RCC 7860 (cell line): Measurements from ENCODE around the gene GLB1L.

Experiments used
- DNase-seq: peaks from one replicate; pipeline ENCODE4 v3.0.0-alpha.2; 2015; ENCODE audit warnings: low spot score
- FAIRE-seq: peaks from 2 replicates; lab custom pipeline; 2012; peaks lifted over from hg19 to GRCh38; lab: Jason Lieb, UNC

The GLB1L gene

DNA sequence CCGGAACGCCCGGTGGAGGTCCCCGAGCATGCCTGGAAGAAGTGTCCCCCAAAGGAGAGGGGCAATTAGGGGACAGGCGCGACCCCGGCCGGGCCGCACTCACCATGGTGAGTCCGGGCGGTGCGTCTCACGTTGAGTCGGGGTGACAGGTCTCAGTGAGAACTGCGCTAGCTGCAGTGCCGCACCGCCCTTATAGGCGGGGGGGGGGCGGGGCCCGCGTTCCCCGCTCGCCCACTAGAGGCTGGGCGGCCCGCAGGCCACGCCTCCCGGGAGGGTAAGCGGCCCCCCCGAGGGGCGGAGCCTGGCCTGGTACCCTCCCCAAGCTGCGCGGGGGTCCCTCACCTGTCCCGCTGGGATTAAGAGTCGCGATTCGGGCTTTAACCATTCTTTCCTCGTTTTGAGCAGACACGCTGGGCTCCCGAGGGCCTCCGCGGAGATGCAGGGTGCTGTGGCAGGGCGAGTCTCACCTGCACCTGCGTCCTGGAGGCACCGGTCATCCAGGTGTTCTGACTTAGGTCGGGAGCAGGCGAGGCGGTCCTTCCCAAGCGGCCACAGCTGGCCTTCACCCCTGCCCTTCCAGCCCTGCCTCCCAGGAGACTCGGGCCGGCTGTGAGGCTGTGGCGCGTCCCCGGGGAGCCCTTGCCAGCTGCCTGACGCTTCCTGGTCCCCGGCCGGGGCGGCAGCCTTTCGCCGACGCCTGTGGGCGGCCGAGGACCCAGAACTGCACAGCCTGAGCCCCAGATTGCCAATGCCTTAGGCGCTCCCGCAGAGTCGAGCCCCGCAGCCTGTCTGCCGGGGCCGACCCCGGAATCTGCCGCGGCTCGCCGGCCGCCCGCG lies 8.7 kb upstream of the GLB1L start, which contains the start of gene TUBA4A:
Gene TUBA4A, minus strand, starts transcription at position 166 of the 837 bp plus-strand sequence. Its CDS starts 60 bp downstream, at position 106.
- FAIRE-seq (no peak), DNase-seq (peak; percentile 56)

DNA sequence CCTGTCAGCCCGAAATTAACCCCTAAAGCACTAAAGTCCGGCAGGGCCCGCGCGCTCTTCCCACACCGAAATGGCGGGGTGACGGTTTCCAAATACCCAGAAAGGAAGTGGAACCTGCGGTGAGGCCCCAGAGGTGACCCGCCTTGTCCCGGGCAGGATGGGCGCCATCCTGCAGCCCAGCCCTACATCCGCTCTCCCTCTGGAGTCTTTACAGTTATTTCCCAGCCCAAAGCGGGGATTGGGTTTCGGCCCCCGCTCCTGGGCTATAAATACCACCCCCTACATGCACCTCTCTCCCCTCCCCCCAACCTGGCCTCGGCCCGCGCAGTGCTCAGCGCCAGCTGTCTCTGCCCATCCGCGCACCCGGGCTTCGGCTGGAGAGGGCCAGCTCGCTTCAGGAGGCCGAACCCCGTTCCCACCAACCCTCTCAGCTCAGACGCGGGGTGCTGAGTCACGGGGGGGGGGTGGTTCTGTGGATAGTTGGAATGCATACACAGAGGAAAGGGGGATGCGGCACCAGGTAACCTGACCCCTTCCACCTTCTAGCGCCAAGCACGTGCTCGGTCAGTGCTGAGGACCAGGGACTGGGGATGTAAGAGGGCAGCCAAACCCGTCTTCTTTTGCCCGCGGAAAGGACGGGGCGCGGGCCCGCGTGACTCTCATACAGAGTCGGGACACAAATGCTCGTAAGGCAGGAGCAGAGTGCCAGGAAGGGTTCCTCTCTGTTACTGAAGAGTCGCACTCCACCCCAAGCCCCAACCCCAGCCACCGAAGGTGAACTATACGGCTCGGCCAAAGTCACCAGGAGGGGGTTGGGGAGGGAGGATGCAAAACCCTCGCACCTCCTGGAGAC lies 7.9 kb upstream of the GLB1L start, which contains the start of gene TUBA4B:
Gene TUBA4B, plus strand, starts transcription at position 344 of the 853 bp plus-strand sequence. Its CDS starts 165 bp downstream, at position 509.
- DNase-seq (peak; percentile 39), FAIRE-seq (no peak)

- DNase-seq, result no peak
Measured at GRCh38 chr2:219252570-219252899, 7.3 kb upstream of the GLB1L start.

GRCh38 chr2:219252084-219252483 lies 6.8 kb upstream of the GLB1L start:
- FAIRE-seq, result no peak
- peak; percentile 29 for DNase-seq

More at GRCh38 chr2:219252570-219252899, 7.3 kb upstream of the GLB1L start:
- FAIRE-seq, result no peak

DNA sequence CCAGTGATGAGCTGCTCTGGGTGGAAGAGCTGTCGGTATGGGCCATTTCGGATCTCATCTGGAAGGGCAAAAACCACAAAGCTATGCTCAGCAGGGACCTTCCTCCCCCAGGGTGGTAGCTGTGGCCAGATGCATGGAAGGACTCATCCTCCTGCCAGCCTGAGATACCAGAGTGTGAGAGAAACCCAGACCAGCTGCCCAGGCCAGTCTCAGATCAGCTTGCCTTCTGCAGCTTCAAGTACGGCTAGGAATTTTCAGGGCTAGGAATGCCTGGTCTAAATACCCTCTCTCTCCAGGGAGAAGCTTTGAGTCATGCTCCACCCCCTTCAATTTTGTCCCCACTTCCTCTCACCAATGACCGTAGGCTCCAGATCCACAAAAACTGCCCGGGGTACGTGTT lies 6.4 kb upstream of the GLB1L start:
- peak; percentile 70 for FAIRE-seq
- peak; percentile 69 for DNase-seq

DNA sequence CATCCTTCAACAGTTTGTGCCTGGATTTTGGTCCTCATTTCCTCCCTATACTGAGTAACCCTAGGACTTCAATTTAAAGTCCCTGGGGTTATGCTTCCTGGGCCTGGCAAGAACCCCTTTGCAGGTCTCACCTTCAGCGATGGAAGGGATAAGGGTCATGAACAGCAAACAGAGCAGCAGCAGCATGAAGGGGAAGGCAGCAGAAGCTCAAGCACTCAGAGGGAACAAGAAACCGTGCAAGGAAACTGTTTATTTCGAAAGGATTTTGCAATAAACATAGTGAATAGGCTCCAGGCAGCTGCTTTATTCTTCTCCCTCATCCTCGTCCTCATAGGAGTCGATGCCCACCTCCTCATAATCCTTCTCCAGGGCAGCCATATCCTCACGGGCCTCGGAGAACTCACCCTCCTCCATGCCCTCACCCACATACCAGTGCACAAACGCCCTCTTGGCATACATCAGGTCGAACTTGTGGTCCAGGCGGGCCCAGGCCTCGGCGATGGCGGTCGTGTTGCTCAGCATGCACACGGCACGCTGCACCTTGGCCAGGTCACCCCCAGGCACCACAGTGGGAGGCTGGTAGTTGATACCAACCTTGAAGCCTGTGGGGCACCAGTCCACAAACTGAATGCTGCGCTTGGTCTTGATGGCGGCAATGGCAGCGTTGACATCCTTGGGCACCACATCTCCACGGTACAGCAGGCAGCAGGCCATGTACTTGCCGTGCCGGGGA lies 5.0 kb upstream of the GLB1L start:
- no peak for DNase-seq

DNA sequence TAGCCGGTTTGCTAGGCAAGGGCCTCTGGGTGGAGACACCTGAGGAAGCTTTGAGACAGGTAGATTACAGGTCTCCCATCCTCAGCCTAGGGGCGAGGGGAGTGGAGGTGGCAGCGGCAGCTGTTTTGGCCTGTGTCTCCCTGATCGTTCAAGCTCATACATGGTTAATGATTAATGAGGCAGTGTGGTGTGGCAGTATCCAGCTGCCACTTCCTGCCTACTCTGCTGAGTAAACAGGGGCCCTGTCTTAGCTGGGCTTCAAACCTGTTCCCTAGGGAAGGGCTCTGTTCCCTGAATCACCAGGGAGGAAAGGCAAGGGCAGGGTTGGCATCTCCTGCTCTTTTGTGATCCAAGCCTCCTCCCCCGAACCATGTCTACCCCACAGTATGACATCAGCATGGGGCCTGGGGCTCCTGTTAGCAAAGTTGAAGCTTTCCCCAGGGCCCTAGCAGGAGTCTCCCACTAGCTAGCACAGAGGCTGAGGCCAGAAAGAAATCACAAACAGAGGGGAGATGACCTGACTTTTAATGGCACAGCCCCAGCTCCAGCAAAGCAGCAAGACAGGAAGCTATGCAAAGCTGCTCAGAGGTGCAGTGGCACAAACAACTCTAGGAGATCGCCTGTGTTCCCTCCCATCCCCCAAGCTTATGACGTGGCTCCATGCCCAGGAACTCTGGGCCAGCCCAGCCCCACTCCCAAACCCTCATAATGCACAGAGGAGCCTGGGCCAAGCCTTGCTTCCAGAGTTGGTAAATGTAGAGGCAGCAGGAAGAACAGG lies 4.1 kb upstream of the GLB1L start:
- FAIRE-seq, result peak; percentile 89

More for the DNA sequence above, 5.0 kb upstream of the GLB1L start:
- FAIRE-seq, result no peak

GRCh38 chr2:219248845-219249202 lies 3.6 kb upstream of the GLB1L start:
- DNase-seq (no peak), FAIRE-seq (no peak)

More for the DNA sequence above, 4.1 kb upstream of the GLB1L start:
- DNase-seq, result peak; percentile 97

DNA sequence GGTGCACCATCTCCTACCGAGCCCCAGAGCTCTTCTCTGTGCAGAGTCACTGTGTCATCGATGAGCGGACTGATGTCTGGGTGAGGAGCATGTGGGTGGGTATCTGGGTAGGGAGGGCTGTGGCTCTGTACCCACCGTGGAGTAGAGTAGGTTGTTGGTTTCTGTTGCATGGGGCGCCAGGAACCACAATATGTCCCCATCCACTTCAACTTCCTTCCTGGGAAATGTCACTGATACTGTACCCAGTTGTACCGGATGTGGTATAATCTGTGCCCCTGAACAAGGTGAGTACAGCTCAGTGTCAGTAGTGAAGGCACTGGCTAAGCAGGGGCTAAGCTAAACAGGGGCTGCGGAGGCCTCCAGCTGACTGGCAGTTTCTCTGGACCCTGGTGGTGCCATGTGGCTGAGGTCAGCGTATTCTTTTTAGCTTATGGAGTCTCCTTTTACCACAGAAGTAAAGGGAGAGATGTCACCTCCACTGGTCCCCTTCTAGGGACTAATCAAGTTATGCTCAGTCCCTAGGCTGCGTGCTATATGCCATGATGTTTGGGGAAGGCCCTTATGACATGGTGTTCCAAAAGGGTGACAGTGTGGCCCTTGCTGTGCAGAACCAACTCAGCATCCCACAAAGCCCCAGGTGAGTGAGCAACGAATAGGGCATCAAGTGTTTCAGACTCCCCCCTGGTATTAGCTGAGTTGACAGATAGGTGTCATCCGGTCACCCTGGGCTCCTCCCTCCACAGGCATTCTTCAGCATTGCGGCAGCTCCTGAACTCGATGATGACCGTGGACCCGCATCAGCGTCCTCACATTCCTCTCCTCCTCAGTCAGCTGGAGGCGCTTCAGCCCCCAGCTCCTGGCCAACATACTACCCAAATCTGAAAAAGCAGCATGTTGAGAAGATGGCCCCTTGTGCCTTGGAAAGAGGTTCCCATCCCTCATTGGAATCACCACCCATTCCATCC lies 2.7 kb upstream of the GLB1L start:
- DNase-seq (no peak), FAIRE-seq (no peak)

GRCh38 chr2:219246559-219246958 lies 1.3 kb upstream of the GLB1L start:
- FAIRE-seq, result no peak
- DNase-seq, result no peak

- DNase-seq, result no peak
Measured at GRCh38 chr2:219245899-219246230, 621 bp upstream of the GLB1L start.

GRCh38 chr2:219244789-219245147 lies 476 bp downstream of the GLB1L start:
- no peak for FAIRE-seq
- no peak for DNase-seq

More at GRCh38 chr2:219245899-219246230, 621 bp upstream of the GLB1L start:
- no peak for FAIRE-seq

DNA sequence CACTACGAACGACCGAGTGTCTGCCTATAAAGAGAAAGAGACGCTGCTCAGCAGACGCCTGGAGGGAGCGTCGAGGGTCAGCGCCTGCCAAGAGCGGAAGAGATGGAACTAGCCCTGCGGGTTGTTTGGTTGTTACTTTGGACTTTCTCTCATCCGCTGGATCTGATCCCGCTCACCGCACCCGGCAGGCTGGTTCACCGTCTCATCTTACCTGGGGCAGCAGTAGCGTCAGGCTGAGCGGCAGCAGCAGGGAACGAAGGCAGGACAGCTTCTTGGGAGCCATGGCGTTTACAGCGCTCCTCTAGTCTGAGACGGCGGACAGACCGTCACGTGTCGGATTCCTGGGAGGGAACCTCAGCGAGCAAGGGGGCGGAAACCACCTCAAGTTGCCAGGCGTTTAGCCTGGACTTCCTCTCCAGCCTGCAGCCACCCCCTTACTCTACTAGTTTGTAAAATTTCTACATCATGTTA lies 1.9 kb downstream of the GLB1L start:
- no peak for DNase-seq
- FAIRE-seq, result no peak

GRCh38 chr2:219234331-219234730 lies 10.9 kb downstream of the GLB1L start:
- FAIRE-seq, result no peak
- no peak for DNase-seq

- DNase-seq (peak; percentile 46), FAIRE-seq (no peak)
Measured at GRCh38 chr2:219230059-219230540, 15.1 kb downstream of the GLB1L start.

GRCh38 chr2:219229305-219230058 lies 15.8 kb downstream of the GLB1L start, which contains the start of the genes ANKZF1 and ATG9A:
Gene ANKZF1, plus strand, starts transcription at chr2:219229806. Its CDS starts 452 bp downstream, at chr2:219230258.
Gene ATG9A, minus strand, starts transcription at chr2:219229636. Its CDS starts 1,612 bp downstream, at chr2:219228024.
- DNase-seq (peak; percentile 97), FAIRE-seq (peak; percentile 88)

DNA sequence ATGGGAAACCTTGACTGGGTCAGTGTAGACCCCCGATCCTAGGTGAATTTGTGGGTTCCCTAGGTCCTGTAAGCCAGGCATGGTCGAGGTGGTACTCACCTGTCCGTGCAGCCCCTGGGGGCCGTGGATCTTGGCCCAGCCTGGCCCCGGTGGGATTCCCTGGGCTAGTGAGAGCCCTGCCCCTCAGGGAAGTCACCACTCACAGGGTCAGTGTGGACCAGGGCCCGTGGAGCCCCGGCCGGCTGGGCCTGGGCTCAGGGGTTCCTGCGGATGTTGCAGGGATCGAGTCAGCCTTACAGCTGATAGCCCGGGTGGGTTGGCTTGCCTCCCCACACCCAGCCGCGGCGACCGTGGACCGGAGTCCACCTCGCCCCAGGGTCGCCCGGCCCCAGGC lies 16.3 kb downstream of the GLB1L start:
- no peak for FAIRE-seq
- DNase-seq, result no peak
